Measurements from ENCODE around the gene INTS12. TPM values are rescaled to one million over a fixed set of nuclear protein-coding genes. Genes with fewer than 3 reads are reported as not detected.
A peak's percentile ranks its signal among the peaks of the same experiment; 100 is the strongest.

The INTS12 gene
- total RNA-seq, 1 donor, result 22.9 TPM

GRCh38 chr4:105679186-105679585 is 29.3 kb downstream of the INTS12 start:
- no peak for TF ChIP-seq CTCF (IDR thresholded peaks at IDR 0.05; ENCODE audit: insufficient read depth, low read length)
- no peak overlapping the region for H3K4me3 ChIP-seq (ENCODE audit: low read depth, low read length)
- DNase-seq (ENCODE audit: low read depth), result no peak

GRCh38 chr4:105677709-105678108 is 30.8 kb downstream of the INTS12 start:
- TF ChIP-seq CTCF (IDR thresholded peaks at IDR 0.05; ENCODE audit: insufficient read depth, low read length), result no peak
- H3K4me3 ChIP-seq (ENCODE audit: low read depth, low read length), result no peak overlapping the region
- DNase-seq (ENCODE audit: low read depth), result no peak

GRCh38 chr4:105674011-105674410 is 34.5 kb downstream of the INTS12 start:
- H3K4me3 ChIP-seq (ENCODE audit: low read depth, low read length), result no peak overlapping the region
- no peak for DNase-seq (ENCODE audit: low read depth)
- no peak for TF ChIP-seq CTCF (IDR thresholded peaks at IDR 0.05; ENCODE audit: insufficient read depth, low read length)

- no peak for TF ChIP-seq CTCF (IDR thresholded peaks at IDR 0.05; ENCODE audit: insufficient read depth, low read length)
- DNase-seq (ENCODE audit: low read depth), result no peak
- no peak overlapping the region for H3K4me3 ChIP-seq (ENCODE audit: low read depth, low read length)
These were observed 37.2 kb downstream of the INTS12 start for GRCh38 chr4:105671301-105671700.

- DNase-seq (ENCODE audit: low read depth), result no peak
- H3K4me3 ChIP-seq (ENCODE audit: low read depth, low read length), result no peak overlapping the region
- no peak for TF ChIP-seq CTCF (IDR thresholded peaks at IDR 0.05; ENCODE audit: insufficient read depth, low read length)
These were observed 37.8 kb downstream of the INTS12 start for GRCh38 chr4:105670684-105671083.

- no peak for TF ChIP-seq CTCF (IDR thresholded peaks at IDR 0.05; ENCODE audit: insufficient read depth, low read length)
- DNase-seq (ENCODE audit: low read depth), result peak; percentile 10
- no peak overlapping the region for H3K4me3 ChIP-seq (ENCODE audit: low read depth, low read length)
These were observed 41.8 kb downstream of the INTS12 start for GRCh38 chr4:105666693-105667092.

GRCh38 chr4:105662935-105663675 is 45.4 kb downstream of the INTS12 start:
- no peak for TF ChIP-seq CTCF (IDR thresholded peaks at IDR 0.05; ENCODE audit: insufficient read depth, low read length)
- H3K4me3 ChIP-seq (ENCODE audit: low read depth, low read length), result no peak overlapping the region
- no peak for DNase-seq (ENCODE audit: low read depth)

Measured in fibroblast of the aortic adventitia (primary cell).